DMS114 treated with DMSO at 0.1 percent for 48 hours (cell line): ENCODE data around the gene FOXO6.

Source experiments
- DNase-seq: peaks from one replicate; lab custom pipeline; 2025; ENCODE audit not compliant: unreplicated experiment; lab: John Stamatoyannopoulos, UW

FOXO6 gene

GRCh38 chr1:41360786-41361494 lies at the start of gene FOXO6:
Gene FOXO6, plus strand, starts transcription at chr1:41361434.
- peak; percentile 93 for DNase-seq

DNA sequence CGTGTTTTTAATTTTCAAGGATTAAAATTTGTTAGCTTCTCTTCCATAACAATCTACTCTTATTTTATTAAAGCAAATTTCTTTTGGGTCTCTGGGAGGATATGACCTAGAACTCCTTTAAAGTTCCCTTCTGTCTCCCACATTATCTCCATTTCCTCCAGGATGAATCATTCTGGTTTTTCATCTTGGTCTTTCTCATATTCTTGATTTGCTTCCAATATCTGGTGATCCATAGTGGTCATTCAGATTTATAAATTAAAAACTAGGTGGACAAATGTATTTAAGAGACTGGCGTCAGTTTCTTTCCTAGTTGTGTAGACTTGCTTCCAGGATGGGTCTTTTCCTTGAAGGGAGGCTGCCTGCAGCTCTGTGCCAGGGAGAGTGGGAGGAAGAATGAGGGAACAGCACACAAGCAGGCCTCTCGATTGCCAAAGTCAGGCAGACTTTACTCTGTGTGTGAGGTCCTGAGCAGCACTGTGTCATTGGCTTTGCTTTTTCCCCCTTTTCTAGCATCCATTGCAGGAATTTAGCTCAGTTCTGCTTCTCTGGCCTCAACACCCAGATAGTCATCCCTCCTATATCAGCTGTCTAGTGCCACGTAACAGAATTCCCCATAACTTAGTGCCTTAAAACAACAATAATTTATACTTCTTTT lies 48.1 kb upstream of the FOXO6 start:
- DNase-seq, result no peak

DNA sequence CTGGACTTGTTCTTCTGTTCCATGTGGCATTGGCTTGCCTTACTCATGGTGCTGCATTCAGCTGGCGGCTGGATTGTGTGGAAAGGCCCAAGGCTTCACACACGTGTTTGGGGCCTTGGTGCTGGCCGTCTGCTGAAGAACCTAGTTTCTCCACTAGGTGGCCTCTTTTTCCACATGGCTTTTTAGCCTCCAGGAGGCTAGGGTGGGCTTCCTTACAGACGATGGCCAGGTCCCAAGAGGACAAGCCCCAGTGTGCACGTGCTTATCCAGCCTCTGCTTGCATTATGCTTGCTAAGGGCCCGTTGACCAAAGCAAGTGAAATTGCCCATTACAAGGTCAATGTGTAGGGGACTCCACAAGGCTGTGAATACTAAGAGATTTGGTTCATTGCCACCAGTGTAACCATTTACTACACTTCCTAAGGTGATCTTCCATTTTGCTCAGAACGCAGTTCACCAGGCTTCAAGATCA lies 47.5 kb upstream of the FOXO6 start:
- DNase-seq, result no peak

- no peak for DNase-seq
These were observed 46.7 kb upstream of the FOXO6 start for GRCh38 chr1:41314376-41315145.

DNA sequence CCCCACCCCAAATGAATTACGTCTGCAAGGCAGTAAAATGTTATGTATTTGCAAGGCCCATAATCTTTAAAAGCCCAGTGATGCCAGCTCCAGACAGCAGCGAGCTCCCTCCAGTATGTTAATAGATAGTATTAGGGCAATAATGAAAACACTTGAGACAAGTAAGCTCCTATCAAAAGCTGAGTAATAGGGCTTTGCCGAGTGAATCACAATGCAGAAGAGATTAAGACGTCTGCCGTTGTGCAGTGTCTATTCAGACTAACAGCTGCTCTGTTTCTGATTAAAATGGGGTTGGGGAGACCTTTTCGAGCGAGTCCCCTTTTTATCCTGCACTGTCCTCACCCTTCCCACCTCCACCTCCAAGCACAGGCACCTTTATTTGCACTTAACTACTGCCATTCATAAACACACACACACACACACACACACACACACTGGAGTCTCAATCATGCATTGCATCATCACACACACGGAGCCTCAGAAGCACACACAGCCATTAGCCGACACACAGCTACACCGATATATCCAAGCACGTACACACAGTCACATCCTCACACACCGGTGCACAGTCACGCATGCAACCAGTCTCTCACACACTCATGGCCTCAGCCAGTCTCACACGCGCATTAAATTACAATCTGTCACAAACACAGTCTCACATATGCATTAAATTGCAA lies 46.0 kb upstream of the FOXO6 start:
- DNase-seq, result no peak

DNA sequence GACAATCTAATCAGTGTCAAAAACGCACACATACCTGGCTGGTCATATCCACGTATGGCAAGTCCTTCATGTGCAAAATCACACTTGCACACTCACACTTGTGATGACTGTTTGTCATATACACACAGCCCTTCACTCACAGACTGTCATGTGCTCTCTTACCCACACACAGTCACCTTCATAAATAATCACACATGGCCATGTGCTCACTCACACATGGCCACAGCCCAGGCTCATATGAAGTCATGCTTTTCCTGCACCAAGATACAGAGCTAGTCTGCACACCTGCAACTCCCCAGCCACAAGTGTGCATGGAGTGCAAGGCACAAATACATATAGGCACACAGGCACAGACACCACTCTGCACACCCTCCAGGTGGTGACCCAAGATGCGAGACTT lies 45.4 kb upstream of the FOXO6 start:
- DNase-seq, result no peak

DNA sequence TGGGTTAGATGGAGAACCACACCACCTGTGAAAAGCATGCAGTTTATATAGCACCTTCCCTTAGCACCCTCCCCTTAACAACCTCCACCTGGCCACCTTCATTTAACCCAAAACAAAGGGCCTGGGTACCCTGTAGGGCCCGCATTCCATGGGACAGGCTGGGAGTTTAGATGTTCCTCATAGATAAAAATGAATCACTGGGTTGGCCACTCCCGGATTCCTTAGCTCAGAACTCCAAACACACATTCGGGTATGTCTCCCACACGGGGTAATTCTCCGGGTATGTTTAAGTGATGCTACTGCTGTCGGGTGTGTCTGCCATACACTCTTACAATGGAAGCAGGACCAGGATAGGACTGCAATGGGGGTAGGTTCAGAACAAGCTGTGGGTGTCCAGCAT lies 43.9 kb upstream of the FOXO6 start:
- no peak for DNase-seq

GRCh38 chr1:41318135-41318534 lies 43.1 kb upstream of the FOXO6 start:
- no peak for DNase-seq

DNA sequence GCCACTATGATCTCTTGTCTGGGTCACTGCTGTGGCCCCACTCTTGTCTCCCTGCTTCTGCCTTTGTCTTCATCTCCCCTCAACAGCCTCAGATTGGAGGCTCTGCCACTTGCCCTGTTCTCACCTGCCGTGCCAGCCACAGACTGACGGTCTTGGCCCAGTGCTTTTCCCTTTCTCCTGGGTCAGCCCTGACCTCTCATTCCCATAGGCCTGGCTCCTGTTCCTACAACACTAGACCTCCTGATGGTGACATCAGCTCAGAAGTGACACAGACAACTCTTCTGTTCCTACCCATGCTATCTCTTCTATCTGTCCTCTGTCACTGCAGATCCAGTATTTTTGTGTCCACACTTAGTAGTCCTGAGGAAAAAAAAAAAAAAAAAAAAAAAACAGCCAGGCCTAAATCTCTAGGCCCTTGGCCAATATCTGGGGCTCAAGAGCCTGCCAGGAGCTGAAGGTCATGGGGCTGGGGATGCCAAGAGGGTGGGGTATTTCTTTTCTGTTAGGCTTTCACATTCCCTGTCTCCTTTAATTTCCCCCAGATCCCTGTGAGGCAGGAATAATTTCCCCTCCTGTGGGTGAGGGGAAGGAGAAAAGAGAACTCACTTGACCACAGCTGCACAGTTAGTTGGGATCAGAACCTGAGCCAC lies 42.0 kb upstream of the FOXO6 start:
- no peak for DNase-seq

GRCh38 chr1:41319807-41320711 lies 41.2 kb upstream of the FOXO6 start:
- DNase-seq, result no peak

GRCh38 chr1:41320895-41321676 lies 40.1 kb upstream of the FOXO6 start:
- no peak for DNase-seq

- no peak for DNase-seq
These were observed 39.1 kb upstream of the FOXO6 start for GRCh38 chr1:41322101-41322661.

DNA sequence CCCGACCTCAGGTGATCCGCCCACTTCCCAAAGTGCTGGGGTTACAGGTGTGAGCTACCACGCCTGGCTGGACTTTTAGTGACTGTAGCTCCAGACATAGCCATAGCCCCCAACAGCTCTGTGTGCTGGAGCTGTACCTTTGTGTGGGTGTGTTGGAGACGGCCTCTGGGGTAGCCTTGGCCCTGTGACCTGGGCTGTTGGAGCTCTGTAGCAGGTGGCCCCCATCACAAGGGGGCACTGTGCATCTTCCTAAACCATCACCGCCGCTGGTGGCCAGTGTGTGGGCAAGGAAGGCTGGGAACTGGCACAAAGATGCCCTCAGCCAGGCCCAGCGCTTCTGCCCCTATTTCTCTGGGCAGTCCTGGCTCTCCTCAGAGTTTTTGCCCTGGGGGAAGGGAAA lies 38.4 kb upstream of the FOXO6 start:
- DNase-seq, result peak; percentile 18

GRCh38 chr1:41323243-41323642 lies 38.0 kb upstream of the FOXO6 start:
- DNase-seq, result no peak

- no peak for DNase-seq
These were observed 35.4 kb upstream of the FOXO6 start for GRCh38 chr1:41325801-41326200.

DNA sequence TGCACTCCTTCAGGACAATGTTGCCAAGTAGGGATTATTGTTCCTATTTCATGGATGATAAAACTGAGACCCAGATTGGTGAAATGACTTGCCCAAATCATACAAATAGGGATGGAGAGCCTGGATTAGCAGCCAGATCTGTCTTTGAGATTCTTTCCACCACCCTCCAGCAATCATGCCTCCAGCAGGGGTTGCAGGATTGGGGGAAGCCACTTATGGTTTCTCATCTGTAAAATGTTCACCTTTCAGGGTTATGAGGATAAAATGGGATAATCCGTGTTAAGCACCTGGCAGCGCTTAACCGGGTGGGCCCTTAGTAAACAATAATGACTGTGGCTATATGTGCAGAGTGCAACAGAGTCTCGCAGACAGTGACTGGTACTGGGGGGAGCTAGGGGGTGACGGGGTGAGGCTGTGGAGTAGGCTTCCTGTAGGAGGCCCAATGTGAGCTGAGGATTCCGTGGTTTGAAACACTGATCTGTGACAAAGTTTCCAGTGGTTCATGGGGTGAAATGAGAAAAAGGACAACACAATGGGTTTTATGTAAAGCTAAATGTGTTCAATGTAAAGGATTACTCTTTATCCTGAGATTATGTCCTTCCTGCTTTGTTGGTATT lies 33.7 kb upstream of the FOXO6 start:
- DNase-seq, result no peak

- DNase-seq, result no peak
These were observed 33.1 kb upstream of the FOXO6 start for GRCh38 chr1:41328001-41328615.
